ENCODE measurements around the gene GJC2.

DNA sequence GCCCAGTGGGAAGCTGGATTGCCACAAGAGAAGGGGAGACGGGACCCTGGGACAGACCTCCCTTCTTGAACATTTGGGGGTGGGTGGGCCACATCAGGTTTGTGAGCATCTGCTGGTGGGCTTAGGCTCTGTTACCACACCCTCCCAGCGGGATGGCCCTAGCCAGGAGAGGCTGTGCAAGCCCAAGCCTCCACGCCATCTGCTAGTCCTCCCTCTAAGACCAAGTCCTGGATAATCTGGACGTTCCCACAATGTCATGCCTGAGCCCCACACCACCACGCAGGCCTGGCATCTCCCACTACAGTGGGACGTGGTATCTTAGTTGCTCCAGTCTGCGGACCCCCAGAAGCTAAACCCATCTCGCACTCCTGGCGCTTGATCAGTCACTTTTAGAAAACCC lies 12.1 kb downstream of the GJC2 start:
- TF ChIP-seq SMC3 (IDR thresholded peaks at IDR 0.05; ENCODE audit: borderline replicate concordance, low read length) (no peak), CTCF (IDR thresholded peaks at IDR 0.05 in 2 of 3, conservative IDR thresholded peaks at IDR 0.05 in 1 of 3; ENCODE audit: control insufficient read depth in 2 of 3, extremely low read depth in 1 of 3, insufficient read depth in 1 of 3, low read depth in 3 of 3, low read length in 3 of 3) (no peak), GATAD2B (conservative IDR thresholded peaks at IDR 0.05; ENCODE audit: low read depth) (no peak), EP300 (IDR thresholded peaks at IDR 0.05; ENCODE audit: borderline replicate concordance in 1 of 2, control insufficient read depth in 1 of 2, low read depth in 2 of 2, low read length in 2 of 2) (no peak), TAF1 (IDR thresholded peaks at IDR 0.05; ENCODE audit: borderline replicate concordance, low read depth, low read length) (no peak)
